ENCODE data around the gene PDF. TPM values are rescaled to one million over a fixed set of nuclear protein-coding genes. Genes with fewer than 3 reads are reported as not detected.

Gene PDF
- total and polyA plus RNA-seq, 2 donors from 2014 or later: 22.4 to 30.8 TPM

DNA sequence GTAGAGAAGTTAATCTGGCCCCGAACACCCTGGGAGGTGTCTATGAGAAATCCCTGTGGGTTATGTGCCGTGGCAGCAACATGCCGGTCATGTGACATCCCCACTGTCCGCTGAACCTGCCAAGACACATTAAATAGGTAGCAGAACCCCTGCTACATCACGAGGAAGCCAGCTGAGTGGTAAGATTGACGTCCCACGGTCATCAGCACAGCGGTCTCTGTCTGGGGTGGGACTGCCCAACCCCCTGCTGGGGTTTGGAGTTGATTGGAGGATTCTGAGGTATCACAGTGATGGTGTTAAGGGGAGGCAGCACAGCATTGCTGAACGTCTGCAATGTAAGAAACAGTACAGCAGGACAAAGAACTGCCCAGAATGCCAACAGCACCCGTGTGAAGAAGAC, 19.1 kb upstream of the PDF start:
- H3K4me3 ChIP-seq (ENCODE audit: low read length in 3 of 3): no peak overlapping the region
- no peaks in the 10 kb centered on the region for H3K27me3 ChIP-seq (ENCODE audit: control insufficient read depth, insufficient read depth, low read length)
- FAIRE-seq: no peak
- H3K9ac ChIP-seq (ENCODE audit: low read length in 3 of 3): no peak overlapping the region
- H3K4me1 ChIP-seq (ENCODE audit: control insufficient read depth in 2 of 3, insufficient read depth in 2 of 3, low read depth in 1 of 3, low read length in 3 of 3): peaks cover 0 to 3% (median 0%) of the 10 kb centered on the region in 3 donors
- no peaks in the 10 kb centered on the region for H3K36me3 ChIP-seq (ENCODE audit: control insufficient read depth in 2 of 3, insufficient read depth in 3 of 3, low read length in 3 of 3)
- DNase-seq: no peak
- H3K9me3 ChIP-seq (ENCODE audit: control insufficient read depth in 2 of 3, insufficient read depth in 1 of 3, low read length in 3 of 3): no peaks in the 10 kb centered on the region
- intact Hi-C loops (cut with DNase I): no loop called here
- no peak overlapping the region for H3K27ac ChIP-seq (ENCODE audit: low read depth in 2 of 2, low read length in 2 of 2)
- TF ChIP-seq, protein P1, sequence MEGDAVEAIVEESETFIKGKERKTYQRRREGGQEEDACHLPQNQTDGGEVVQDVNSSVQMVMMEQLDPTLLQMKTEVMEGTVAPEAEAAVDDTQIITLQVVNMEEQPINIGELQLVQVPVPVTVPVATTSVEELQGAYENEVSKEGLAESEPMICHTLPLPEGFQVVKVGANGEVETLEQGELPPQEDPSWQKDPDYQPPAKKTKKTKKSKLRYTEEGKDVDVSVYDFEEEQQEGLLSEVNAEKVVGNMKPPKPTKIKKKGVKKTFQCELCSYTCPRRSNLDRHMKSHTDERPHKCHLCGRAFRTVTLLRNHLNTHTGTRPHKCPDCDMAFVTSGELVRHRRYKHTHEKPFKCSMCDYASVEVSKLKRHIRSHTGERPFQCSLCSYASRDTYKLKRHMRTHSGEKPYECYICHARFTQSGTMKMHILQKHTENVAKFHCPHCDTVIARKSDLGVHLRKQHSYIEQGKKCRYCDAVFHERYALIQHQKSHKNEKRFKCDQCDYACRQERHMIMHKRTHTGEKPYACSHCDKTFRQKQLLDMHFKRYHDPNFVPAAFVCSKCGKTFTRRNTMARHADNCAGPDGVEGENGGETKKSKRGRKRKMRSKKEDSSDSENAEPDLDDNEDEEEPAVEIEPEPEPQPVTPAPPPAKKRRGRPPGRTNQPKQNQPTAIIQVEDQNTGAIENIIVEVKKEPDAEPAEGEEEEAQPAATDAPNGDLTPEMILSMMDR (IDR thresholded peaks at IDR 0.05; ENCODE audit: borderline replicate concordance, extremely low read depth, insufficient read depth): no peak

DNA sequence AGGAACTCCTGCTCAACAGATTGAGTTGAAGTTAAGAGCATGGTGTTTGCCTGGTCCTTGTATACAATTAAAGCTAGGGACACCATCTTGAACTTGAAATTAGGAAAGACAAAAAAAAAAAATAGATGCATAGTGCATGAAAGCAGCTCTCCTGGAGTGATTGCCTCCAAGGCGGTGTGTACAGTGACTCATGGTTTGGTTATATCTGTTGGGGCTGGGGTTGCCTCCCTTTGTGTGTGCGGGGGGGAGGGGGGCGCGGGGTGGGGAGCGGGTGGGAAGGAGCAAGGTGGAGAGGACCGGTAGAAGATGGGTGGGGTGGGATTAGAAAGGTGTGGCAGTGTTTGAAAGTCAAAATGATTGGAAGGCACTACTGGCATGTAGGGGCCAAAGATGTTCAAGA, 17.8 kb upstream of the PDF start:
- intact Hi-C loops (cut with DNase I): no loop called here
- Histone ChIP-seq H3K36me3 (ENCODE audit: control insufficient read depth in 2 of 3, insufficient read depth in 3 of 3, low read length in 3 of 3) (no peaks in the 10 kb centered on the region), H3K9me3 (ENCODE audit: control insufficient read depth in 2 of 3, insufficient read depth in 1 of 3, low read length in 3 of 3) (no peaks in the 10 kb centered on the region), H3K27me3 (ENCODE audit: control insufficient read depth, insufficient read depth, low read length) (no peaks in the 10 kb centered on the region), H3K4me1 (ENCODE audit: control insufficient read depth in 2 of 3, insufficient read depth in 2 of 3, low read depth in 1 of 3, low read length in 3 of 3) (peaks cover 0 to 3% (median 0%) of the 10 kb centered on the region in 3 donors), H3K27ac (ENCODE audit: low read depth in 2 of 2, low read length in 2 of 2) (no peak overlapping the region), H3K9ac (ENCODE audit: low read length in 3 of 3) (no peak overlapping the region), H3K4me3 (ENCODE audit: low read length in 3 of 3) (no peak overlapping the region)
- TF ChIP-seq, protein P1 (IDR thresholded peaks at IDR 0.05; ENCODE audit: borderline replicate concordance, extremely low read depth, insufficient read depth): no peak
- DNase-seq (no peak), FAIRE-seq (no peak)

DNA sequence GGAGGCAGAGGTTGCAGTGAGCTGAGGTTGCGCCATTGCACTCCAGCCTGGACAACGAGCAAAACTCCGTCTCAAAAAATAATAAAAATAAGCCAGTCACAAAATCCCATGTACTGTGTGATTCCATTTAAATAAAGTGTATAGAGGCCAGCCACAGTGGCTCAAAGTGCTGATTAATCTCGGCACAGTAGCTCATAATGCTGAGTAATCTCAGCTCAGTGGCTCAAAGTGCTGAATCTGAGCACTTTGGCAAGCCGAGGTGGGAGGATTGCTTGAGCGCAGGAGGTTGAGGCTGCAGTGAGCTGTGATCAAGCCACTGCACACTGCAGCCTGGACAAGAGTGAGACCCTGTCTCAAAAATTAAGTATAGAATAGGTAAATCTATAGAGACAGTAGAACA, 16.3 kb upstream of the PDF start:
- intact Hi-C loops (cut with DNase I): no loop called here
- H3K27ac ChIP-seq (ENCODE audit: low read depth in 2 of 2, low read length in 2 of 2): no peak overlapping the region
- peaks cover 0 to 3% (median 0%) of the 10 kb centered on the region in 3 donors for H3K4me1 ChIP-seq (ENCODE audit: control insufficient read depth in 2 of 3, insufficient read depth in 2 of 3, low read depth in 1 of 3, low read length in 3 of 3)
- DNase-seq (no peak), FAIRE-seq (no peak)
- H3K4me3 ChIP-seq (ENCODE audit: low read length in 3 of 3): no peak overlapping the region
- H3K36me3 ChIP-seq (ENCODE audit: control insufficient read depth in 2 of 3, insufficient read depth in 3 of 3, low read length in 3 of 3): peaks cover 0 to 3% (median 0%) of the 10 kb centered on the region in 3 donors
- H3K27me3 ChIP-seq (ENCODE audit: control insufficient read depth, insufficient read depth, low read length): no peaks in the 10 kb centered on the region
- TF ChIP-seq, protein P1 (IDR thresholded peaks at IDR 0.05; ENCODE audit: borderline replicate concordance, extremely low read depth, insufficient read depth): no peak
- H3K9me3 ChIP-seq (ENCODE audit: control insufficient read depth in 2 of 3, insufficient read depth in 1 of 3, low read length in 3 of 3): no peaks in the 10 kb centered on the region
- no peak overlapping the region for H3K9ac ChIP-seq (ENCODE audit: low read length in 3 of 3)

DNA sequence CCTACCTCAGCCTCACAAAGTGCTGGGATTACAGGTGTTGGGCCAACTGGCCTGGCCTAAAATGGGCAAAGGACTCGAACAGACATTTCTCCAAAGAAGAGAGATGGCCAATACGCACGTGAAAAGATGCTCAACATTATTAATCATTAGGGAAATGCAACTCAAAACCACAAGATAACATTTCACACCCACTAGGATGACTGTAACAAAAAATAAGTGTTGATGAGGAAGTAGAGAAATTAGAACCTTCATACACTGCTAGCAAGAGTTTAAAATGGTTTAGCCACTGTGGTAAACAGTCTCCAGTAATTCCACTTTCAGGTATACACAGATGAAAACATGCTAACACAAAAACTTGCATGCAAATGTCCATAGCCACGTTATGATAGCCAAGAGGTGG, 15.5 kb upstream of the PDF start:
- H3K36me3 ChIP-seq (ENCODE audit: control insufficient read depth in 2 of 3, insufficient read depth in 3 of 3, low read length in 3 of 3): peaks cover 0 to 11% (median 0%) of the 10 kb centered on the region in 3 donors
- H3K27ac ChIP-seq (ENCODE audit: low read depth in 2 of 2, low read length in 2 of 2): no peak overlapping the region
- H3K27me3 ChIP-seq (ENCODE audit: control insufficient read depth, insufficient read depth, low read length): no peaks in the 10 kb centered on the region
- peaks cover 0 to 3% (median 0%) of the 10 kb centered on the region in 3 donors for H3K4me1 ChIP-seq (ENCODE audit: control insufficient read depth in 2 of 3, insufficient read depth in 2 of 3, low read depth in 1 of 3, low read length in 3 of 3)
- TF ChIP-seq, protein P1 (IDR thresholded peaks at IDR 0.05; ENCODE audit: borderline replicate concordance, extremely low read depth, insufficient read depth): no peak
- no peaks in the 10 kb centered on the region for H3K9me3 ChIP-seq (ENCODE audit: control insufficient read depth in 2 of 3, insufficient read depth in 1 of 3, low read length in 3 of 3)
- intact Hi-C loops (cut with DNase I): no loop called here
- no peak overlapping the region for H3K4me3 ChIP-seq (ENCODE audit: low read length in 3 of 3)
- no peak overlapping the region for H3K9ac ChIP-seq (ENCODE audit: low read length in 3 of 3)
- FAIRE-seq: no peak
- no peak for DNase-seq
